ENCODE measurements around the gene ZDHHC19.
"Not testable (repeated sequence)": the region's sequence is repeated elsewhere in the genome, so short reads cannot be mapped to it uniquely, and the experiment has no call there.

Gene ZDHHC19

DNA sequence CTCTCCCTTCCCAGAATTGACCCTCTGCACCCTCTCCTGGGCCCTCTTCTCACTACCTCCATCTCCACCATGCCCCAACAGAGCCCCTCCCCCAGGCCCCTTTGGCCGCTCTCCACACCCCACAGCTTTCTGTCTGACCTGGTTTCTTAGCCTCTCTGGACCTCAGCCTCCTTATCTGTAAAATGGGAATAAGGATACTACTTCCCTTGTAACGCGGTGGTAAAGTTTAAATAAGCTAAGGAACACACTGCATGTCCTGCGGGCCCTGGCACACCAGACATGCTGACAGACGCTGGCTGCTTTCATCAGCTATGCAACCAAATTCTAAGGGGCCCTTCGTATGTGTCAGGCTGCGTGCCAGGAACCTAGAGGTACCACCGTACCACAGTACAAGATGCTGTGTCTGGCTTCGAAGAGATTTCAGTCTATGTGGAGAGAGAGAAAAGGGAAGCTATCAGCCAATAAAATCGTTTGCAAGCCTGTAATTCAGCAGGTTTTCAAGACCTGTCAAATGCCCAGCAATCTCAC is 4.4 kb upstream of the ZDHHC19 start:
- H3K36me3 ChIP-seq (ENCODE audit: control insufficient read depth, insufficient read depth, low read length): no peaks in the 10 kb centered on the region
- no peaks in the 10 kb centered on the region for H3K27me3 ChIP-seq (ENCODE audit: control insufficient read depth, insufficient read depth, low read length)
- no peak for DNase-seq (ENCODE audit: low read depth, low spot score)
- peaks cover 7% of the 10 kb centered on the region for H3K4me1 ChIP-seq (ENCODE audit: control insufficient read depth, insufficient read depth, low read length)
- H3K9me3 ChIP-seq (ENCODE audit: control insufficient read depth, insufficient read depth, low read length): no peaks in the 10 kb centered on the region
- no peak overlapping the region for H3K27ac ChIP-seq (ENCODE audit: low read length)
- no peak overlapping the region for H3K4me3 ChIP-seq (ENCODE audit: low read length)
- no CpG with 5 or more reads among the region's 10 CpGs for WGBS (ENCODE audit: insufficient coverage, insufficient read length)

- H3K27ac ChIP-seq (ENCODE audit: low read length): no peak overlapping the region
- no peaks in the 10 kb centered on the region for H3K36me3 ChIP-seq (ENCODE audit: control insufficient read depth, insufficient read depth, low read length)
- H3K27me3 ChIP-seq (ENCODE audit: control insufficient read depth, insufficient read depth, low read length): no peaks in the 10 kb centered on the region
- DNase-seq (ENCODE audit: low read depth, low spot score): no peak
- H3K9me3 ChIP-seq (ENCODE audit: control insufficient read depth, insufficient read depth, low read length): no peaks in the 10 kb centered on the region
- no peak overlapping the region for H3K4me3 ChIP-seq (ENCODE audit: low read length)
- no CpG with 5 or more reads among the region's 16 CpGs for WGBS (ENCODE audit: insufficient coverage, insufficient read length)
- H3K4me1 ChIP-seq (ENCODE audit: control insufficient read depth, insufficient read depth, low read length): peaks cover 7% of the 10 kb centered on the region
Measured at GRCh38 chr3:196214783-196215441, 3.7 kb upstream of the ZDHHC19 start.

DNA sequence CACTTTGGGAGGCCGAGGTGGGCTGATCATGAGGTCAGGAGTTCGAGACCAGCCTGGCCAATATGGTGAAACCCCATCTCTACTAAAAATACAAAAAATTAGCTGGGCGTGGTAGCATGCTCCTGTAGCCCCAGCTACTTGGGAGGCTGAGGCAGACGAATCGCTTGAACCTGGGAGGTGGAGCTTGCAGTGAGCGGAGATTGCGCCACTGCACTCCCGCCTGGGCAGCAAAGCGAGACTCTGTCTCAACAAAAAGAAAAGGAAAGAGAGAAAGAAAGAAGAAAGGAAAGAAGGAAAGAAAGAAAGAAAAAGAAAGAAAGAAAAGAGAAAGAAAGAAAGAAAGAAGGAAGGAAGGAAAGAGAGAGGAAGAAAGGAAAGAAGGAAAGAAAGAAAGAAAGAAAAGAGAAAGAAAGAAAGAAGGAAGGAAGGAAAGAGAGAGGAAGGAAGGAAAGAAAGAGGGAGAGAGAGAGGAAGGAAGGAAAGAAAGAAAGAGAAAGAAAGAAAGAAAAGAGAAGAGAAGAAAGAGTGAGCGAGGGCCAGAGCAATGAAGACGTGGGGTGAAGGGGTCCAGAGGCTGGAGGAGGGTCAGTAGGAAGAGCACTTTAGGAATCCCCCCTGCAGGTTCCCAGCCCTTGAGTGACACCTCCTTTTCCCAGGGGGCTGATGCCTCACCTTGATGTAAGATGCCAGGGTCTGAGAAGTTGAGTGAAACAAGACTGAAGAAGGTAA is 1.1 kb downstream of the ZDHHC19 start:
- not testable (repeated sequence) for H3K36me3 ChIP-seq (ENCODE audit: control insufficient read depth, insufficient read depth, low read length); H3K27ac ChIP-seq (ENCODE audit: low read length); DNase-seq (ENCODE audit: low read depth, low spot score); H3K9me3 ChIP-seq (ENCODE audit: control insufficient read depth, insufficient read depth, low read length); H3K4me3 ChIP-seq (ENCODE audit: low read length); H3K27me3 ChIP-seq (ENCODE audit: control insufficient read depth, insufficient read depth, low read length); H3K4me1 ChIP-seq (ENCODE audit: control insufficient read depth, insufficient read depth, low read length)
- no CpG with 5 or more reads among the region's 11 CpGs for WGBS (ENCODE audit: insufficient coverage, insufficient read length)

DNA sequence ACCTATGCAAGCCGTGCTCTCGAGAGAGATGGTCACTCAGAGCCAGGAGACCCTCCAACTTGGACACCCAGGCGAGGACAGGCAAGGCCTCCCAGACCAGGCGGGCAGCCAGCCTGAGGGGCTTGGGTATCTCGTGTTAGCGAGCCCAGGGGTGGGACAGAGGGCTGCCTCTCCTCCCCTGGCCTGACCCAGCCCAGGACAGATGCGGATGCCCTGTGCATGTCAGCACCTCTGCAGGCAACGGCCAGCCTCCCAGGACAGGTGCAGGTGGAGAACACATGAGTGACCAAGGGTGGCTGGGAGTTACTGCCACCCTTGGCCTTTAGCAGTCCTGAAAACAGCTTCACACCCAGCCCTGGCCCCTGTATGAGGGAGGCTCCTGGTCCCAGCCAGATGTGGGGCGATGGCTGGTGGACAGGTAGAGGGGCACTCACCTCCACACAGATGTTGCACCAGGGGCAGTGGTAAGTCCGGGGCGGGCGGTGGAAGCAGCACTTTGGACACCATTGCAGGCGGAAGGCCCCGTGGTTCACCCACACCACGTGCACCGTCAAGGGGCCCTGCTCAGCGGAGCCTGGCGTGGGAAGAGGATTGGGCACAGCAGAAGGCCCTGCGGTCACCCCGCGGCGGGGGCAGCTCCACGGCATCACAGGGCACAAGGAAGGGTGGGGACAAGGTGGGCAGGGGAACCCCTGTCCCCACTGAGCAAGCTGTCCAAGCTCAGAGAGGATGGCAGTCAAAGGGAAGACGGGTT is 2.1 kb downstream of the ZDHHC19 start:
- no CpG with 5 or more reads among the region's 24 CpGs for WGBS (ENCODE audit: insufficient coverage, insufficient read length)
- H3K36me3 ChIP-seq (ENCODE audit: control insufficient read depth, insufficient read depth, low read length): no peaks in the 10 kb centered on the region
- no peak overlapping the region for H3K27ac ChIP-seq (ENCODE audit: low read length)
- H3K4me1 ChIP-seq (ENCODE audit: control insufficient read depth, insufficient read depth, low read length): peaks cover 3% of the 10 kb centered on the region
- no peak for DNase-seq (ENCODE audit: low read depth, low spot score)
- H3K27me3 ChIP-seq (ENCODE audit: control insufficient read depth, insufficient read depth, low read length): peaks cover 3% of the 10 kb centered on the region; the same call in 1 of the 2 replicates
- H3K4me3 ChIP-seq (ENCODE audit: low read length): no peak overlapping the region
- H3K9me3 ChIP-seq (ENCODE audit: control insufficient read depth, insufficient read depth, low read length): no peaks in the 10 kb centered on the region

DNA sequence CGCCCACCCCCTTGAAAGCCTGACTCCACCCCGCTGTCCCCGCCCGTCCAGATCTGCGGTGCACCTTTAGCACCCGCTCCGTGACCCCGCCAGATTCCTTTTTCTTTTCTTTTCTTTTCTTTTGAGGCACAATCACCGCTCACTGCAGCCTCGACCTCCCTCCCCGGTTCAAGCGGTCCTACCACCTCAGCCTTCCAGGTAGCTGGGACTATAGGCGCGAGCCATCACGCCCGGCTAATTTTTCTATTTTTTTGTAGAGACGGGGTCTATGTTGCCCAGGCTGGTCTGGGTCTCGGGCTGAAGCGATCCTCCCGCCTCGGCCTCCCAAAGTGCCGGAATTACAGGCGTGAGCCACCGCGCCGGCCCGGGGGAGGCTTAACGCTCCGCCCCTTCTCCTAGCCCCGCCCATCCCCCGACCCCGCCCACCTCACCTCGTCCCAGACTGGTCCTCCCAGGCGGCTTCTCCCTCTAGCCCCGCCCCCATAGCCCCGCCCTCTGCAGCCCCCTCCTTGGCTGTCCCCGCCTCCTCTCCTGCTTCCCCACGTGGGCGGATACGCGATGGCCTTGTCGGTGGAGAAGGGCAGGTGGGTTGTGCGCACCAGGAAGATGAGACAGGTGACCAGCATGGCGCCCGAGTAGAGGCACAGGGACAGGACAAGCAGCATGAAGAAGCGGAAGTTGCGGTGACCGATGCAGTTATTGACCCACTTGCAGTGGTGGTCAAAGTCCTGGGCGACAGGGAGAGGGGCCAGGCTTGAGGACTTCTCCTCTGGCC is 3.2 kb downstream of the ZDHHC19 start:
- H3K4me1 ChIP-seq (ENCODE audit: control insufficient read depth, insufficient read depth, low read length): peaks cover 3% of the 10 kb centered on the region

GRCh38 chr3:196207159-196207832 is 3.9 kb downstream of the ZDHHC19 start:
- WGBS (ENCODE audit: insufficient coverage, insufficient read length): no CpG with 5 or more reads among the region's 70 CpGs
- Histone ChIP-seq H3K9me3 (ENCODE audit: control insufficient read depth, insufficient read depth, low read length) (no peaks in the 10 kb centered on the region), H3K4me3 (ENCODE audit: low read length) (peak overlapping the region; percentile 67; the same call in 1 of the 2 replicates), H3K27me3 (ENCODE audit: control insufficient read depth, insufficient read depth, low read length) (peaks cover 3% of the 10 kb centered on the region; the same call in 1 of the 2 replicates), H3K4me1 (ENCODE audit: control insufficient read depth, insufficient read depth, low read length) (peaks cover 3% of the 10 kb centered on the region), H3K36me3 (ENCODE audit: control insufficient read depth, insufficient read depth, low read length) (no peaks in the 10 kb centered on the region), H3K27ac (ENCODE audit: low read length) (no peak overlapping the region)
- no peak for DNase-seq (ENCODE audit: low read depth, low spot score)

More for the DNA sequence above, 3.2 kb downstream of the ZDHHC19 start:
- peak overlapping the region; percentile 45; the same call in 1 of the 2 replicates for H3K4me3 ChIP-seq (ENCODE audit: low read length)
- DNase-seq (ENCODE audit: low read depth, low spot score): no peak
- no CpG with 5 or more reads among the region's 49 CpGs for WGBS (ENCODE audit: insufficient coverage, insufficient read length)
- no peaks in the 10 kb centered on the region for H3K9me3 ChIP-seq (ENCODE audit: control insufficient read depth, insufficient read depth, low read length)
- peaks cover 3% of the 10 kb centered on the region; the same call in 1 of the 2 replicates for H3K27me3 ChIP-seq (ENCODE audit: control insufficient read depth, insufficient read depth, low read length)
- no peak overlapping the region for H3K27ac ChIP-seq (ENCODE audit: low read length)
- H3K36me3 ChIP-seq (ENCODE audit: control insufficient read depth, insufficient read depth, low read length): no peaks in the 10 kb centered on the region

DNA sequence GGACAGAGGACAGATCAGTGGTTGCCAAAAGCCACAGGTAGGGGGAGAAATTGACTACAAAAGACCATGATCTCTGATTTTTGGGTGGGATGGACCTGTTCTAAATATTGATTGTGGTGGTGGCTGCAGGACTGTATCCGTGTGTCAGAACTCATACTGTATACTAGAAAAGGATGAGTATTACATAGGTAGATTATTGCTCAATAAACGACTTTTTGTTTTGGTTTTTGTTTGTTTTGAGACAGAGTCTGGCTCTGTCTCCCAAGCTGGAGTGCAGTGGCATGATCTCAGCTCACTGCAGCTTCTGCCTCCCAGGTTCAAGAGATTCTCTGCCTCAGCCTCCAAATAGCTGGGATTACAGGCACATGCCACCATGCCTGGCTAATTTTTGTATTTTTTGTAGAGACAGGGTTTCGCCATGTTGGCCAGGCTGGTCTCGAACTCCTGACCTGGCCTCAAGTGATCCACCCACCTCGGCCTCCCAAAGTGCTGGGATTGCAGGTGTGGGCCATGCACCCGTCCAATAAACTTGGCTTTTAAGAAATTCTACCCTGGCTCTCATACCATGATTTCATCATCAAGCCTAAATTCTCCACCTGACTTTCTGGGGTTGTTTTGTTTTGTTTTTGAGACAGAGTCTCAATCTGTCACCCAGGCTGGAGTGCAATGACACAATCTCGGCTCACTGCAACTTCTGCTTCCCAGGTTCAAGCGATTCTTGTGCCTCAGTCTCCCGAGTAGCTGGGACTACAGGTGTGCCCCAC is 5.6 kb downstream of the ZDHHC19 start:
- not testable (repeated sequence) for H3K9me3 ChIP-seq (ENCODE audit: control insufficient read depth, insufficient read depth, low read length); H3K4me3 ChIP-seq (ENCODE audit: low read length); H3K36me3 ChIP-seq (ENCODE audit: control insufficient read depth, insufficient read depth, low read length); H3K27me3 ChIP-seq (ENCODE audit: control insufficient read depth, insufficient read depth, low read length); H3K4me1 ChIP-seq (ENCODE audit: control insufficient read depth, insufficient read depth, low read length); H3K27ac ChIP-seq (ENCODE audit: low read length); DNase-seq (ENCODE audit: low read depth, low spot score)
- WGBS (ENCODE audit: insufficient coverage, insufficient read length): no CpG with 5 or more reads among the region's 9 CpGs

DNA sequence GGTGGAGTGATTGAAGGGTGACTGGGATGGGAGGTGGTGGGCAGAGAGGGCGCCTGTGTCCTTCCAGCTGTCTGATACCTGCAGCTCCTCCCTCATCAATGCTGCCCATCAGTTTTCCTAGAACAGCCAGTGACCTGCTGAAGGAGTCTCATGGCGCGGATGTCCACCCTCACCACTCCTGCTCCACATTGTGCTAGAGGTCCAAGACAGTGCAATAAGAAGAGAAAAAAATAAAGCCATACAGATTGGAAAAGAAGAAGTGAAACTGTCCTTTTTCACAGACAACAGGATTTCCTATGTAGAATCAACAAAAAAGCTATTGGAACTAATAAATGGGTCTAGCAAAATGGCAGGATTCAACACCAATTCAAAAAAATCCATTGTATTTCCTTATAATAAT is 7.4 kb downstream of the ZDHHC19 start:
- DNase-seq (ENCODE audit: low read depth, low spot score): no peak
- no peaks in the 10 kb centered on the region for H3K9me3 ChIP-seq (ENCODE audit: control insufficient read depth, insufficient read depth, low read length)
- H3K36me3 ChIP-seq (ENCODE audit: control insufficient read depth, insufficient read depth, low read length): no peaks in the 10 kb centered on the region
- no peak overlapping the region for H3K27ac ChIP-seq (ENCODE audit: low read length)
- H3K4me1 ChIP-seq (ENCODE audit: control insufficient read depth, insufficient read depth, low read length): no peaks in the 10 kb centered on the region; the same call in 1 of the 2 replicates
- no peak overlapping the region for H3K4me3 ChIP-seq (ENCODE audit: low read length)
- H3K27me3 ChIP-seq (ENCODE audit: control insufficient read depth, insufficient read depth, low read length): peaks cover 3% of the 10 kb centered on the region; the same call in 1 of the 2 replicates
- no CpG with 5 or more reads among the region's 3 CpGs for WGBS (ENCODE audit: insufficient coverage, insufficient read length)

DNA sequence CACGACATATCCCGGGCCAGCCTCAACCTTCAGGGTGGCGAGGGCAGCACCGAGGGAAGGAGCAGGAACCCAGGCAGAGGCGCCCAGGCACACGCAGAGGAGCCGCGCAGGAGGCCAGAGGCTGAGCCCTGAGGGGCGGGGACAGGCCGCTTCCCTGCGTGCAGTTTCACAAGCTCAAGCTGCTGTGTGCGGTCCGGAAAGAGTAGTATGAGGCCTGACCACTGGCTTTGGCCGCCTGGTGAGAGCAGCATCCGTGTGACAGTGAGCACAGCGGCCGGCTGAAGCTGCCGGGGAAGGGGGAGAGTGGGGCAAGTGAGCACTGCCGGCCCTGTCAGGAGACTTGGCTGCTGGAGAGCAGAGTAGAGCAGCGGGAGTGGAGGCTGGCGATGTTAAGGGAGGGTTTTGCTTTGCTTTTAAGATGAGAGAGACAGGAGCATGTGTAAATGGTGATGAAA is 8.7 kb downstream of the ZDHHC19 start:
- Histone ChIP-seq H3K36me3 (ENCODE audit: control insufficient read depth, insufficient read depth, low read length) (no peaks in the 10 kb centered on the region; the same call in 1 of the 2 replicates), H3K9me3 (ENCODE audit: control insufficient read depth, insufficient read depth, low read length) (no peaks in the 10 kb centered on the region), H3K4me1 (ENCODE audit: control insufficient read depth, insufficient read depth, low read length) (no peaks in the 10 kb centered on the region; the same call in 1 of the 2 replicates), H3K27ac (ENCODE audit: low read length) (no peak overlapping the region), H3K27me3 (ENCODE audit: control insufficient read depth, insufficient read depth, low read length) (peaks cover 3% of the 10 kb centered on the region; the same call in 1 of the 2 replicates), H3K4me3 (ENCODE audit: low read length) (no peak overlapping the region)
- no peak for DNase-seq (ENCODE audit: low read depth, low spot score)
- no CpG with 5 or more reads among the region's 21 CpGs for WGBS (ENCODE audit: insufficient coverage, insufficient read length)
